H1 (cell line): Measurements from ENCODE around the gene NEB. TPM values are rescaled to one million over a fixed set of nuclear protein-coding genes. Genes with fewer than 3 reads are reported as not detected.

ENCODE experiments used
- CTCF ChIA-PET: fragments of 300-600 bp; sonication (Branson Sonifier 250); formaldehyde crosslinking; loops from one replicate; lab custom pipeline; 2021; ENCODE audit not compliant: partially characterized antibody; lab: Charles Lee
- POLR2A ChIA-PET: fragments of 300-600 bp; sonication (Branson Sonifier 250); formaldehyde crosslinking; loops from one replicate; lab custom pipeline; 2021; ENCODE audit warnings: inconsistent platforms; ENCODE audit not compliant: partially characterized antibody; lab: Charles Lee
- DNase-seq, 2 experiments: peaks; one replicate each; pipeline versions ENCODE4 v3.0.0 to v3.0.0-alpha.2; 2010 to 2022; ENCODE audit warnings: low spot score in 2 of 2, low read depth in 1 of 2, mixed read lengths in 1 of 2
- FAIRE-seq: peaks from 2 replicates; lab custom pipeline; 2011; peaks lifted over from hg19 to GRCh38; lab: Jason Lieb, UNC
- H2AFZ ChIP-seq: 2 replicates; pipeline ENCODE4 v1.8.1; 2012; ENCODE audit warnings: low read length, inconsistent platforms
- H2AK5ac ChIP-seq: 2 replicates; pipeline ENCODE4 v1.6.1; 2013; ENCODE audit warnings: low read depth, low read length
- H2BK120ac ChIP-seq: replicated peaks from 2 replicates; pipeline ENCODE3; 2013; ENCODE audit warnings: low read depth, low read length, inconsistent platforms
- H2BK12ac ChIP-seq: 2 replicates; pipeline ENCODE4 v1.6.1; 2013; ENCODE audit warnings: low read depth, low read length
- H2BK15ac ChIP-seq: 2 replicates; pipeline ENCODE4 v1.6.1; 2013; ENCODE audit warnings: low read length
- H2BK20ac ChIP-seq: 2 replicates; pipeline ENCODE4 v1.6.1; 2013; ENCODE audit warnings: low read length
- H2BK5ac ChIP-seq: 2 replicates; pipeline ENCODE4 v1.6.1; 2013; ENCODE audit warnings: low read depth, low read length
- H3K14ac ChIP-seq: 2 replicates; pipeline ENCODE4 v1.6.1; 2013; ENCODE audit warnings: inconsistent platforms; ENCODE audit not compliant: insufficient read length
- H3K18ac ChIP-seq: 2 replicates; pipeline ENCODE4 v1.6.1; 2013; ENCODE audit warnings: low read length; ENCODE audit errors: extremely low read depth
- H3K23ac ChIP-seq: 2 replicates; pipeline ENCODE4 v1.6.1; 2013; ENCODE audit warnings: inconsistent platforms; ENCODE audit not compliant: insufficient read length
- H3K23me2 ChIP-seq: 2 replicates; pipeline ENCODE4 v1.6.1; 2013; ENCODE audit warnings: low read depth, low read length
- H3K27ac ChIP-seq: 2 replicates; pipeline ENCODE4 v1.6.1; 2011; ENCODE audit warnings: low read depth, low read length, inconsistent platforms
- H3K27me3 ChIP-seq, 4 experiments: replicated peaks in 1 of 4; 1 replicate in 1 of 4; 2 replicates in 3 of 4; pipeline versions ENCODE4 v1.6.1 to v1.8.1; 2011 to 2013; ENCODE audit warnings: low read length in 3 of 4, mild to moderate bottlenecking in 3 of 4, inconsistent platforms in 2 of 4, mixed read lengths in 2 of 4, moderate library complexity in 1 of 4; ENCODE audit not compliant: control insufficient read depth in 3 of 4, insufficient read depth in 3 of 4; ENCODE audit errors: extremely low read depth in 1 of 4
- H3K36me3 ChIP-seq, 4 experiments: 2 replicates each; pipeline versions ENCODE4 v1.6.1 to v1.8.1; 2011 to 2013; ENCODE audit warnings: mild to moderate bottlenecking in 4 of 4, low read length in 3 of 4, moderate library complexity in 2 of 4, control low read depth in 1 of 4, inconsistent platforms in 1 of 4; ENCODE audit not compliant: insufficient read depth in 4 of 4, control insufficient read depth in 2 of 4
- H3K4ac ChIP-seq: replicated peaks from 2 replicates; pipeline ENCODE3; 2013; ENCODE audit warnings: low read length, low read depth, mixed read lengths, inconsistent platforms; ENCODE audit not compliant: insufficient read length
- H3K4me1 ChIP-seq, 4 experiments: replicated peaks in 1 of 4; 1 replicate in 1 of 4; 2 replicates in 3 of 4; pipeline versions ENCODE4 v1.6.1 to v1.8.1; 2011 to 2013; ENCODE audit warnings: low read length in 3 of 4, inconsistent platforms in 2 of 4, mixed read lengths in 1 of 4; ENCODE audit not compliant: insufficient read depth in 4 of 4, control insufficient read depth in 3 of 4
- H3K4me2 ChIP-seq, 2 experiments: 2 replicates each; pipeline versions ENCODE4 v1.6.1 to v1.8.1; 2011 to 2013; ENCODE audit warnings: low read depth in 2 of 2, low read length in 2 of 2, control low read depth in 1 of 2, inconsistent platforms in 1 of 2, mild to moderate bottlenecking in 1 of 2; ENCODE audit not compliant: insufficient read depth in 1 of 2
- H3K4me3 ChIP-seq, 4 experiments: fragments of 200-600, 300-600 bp in 1 of 4; sonication (generic), shearing (Covaris generic), sonication (Bioruptor Twin) in 1 of 4; 2 replicates each; pipeline versions ENCODE4 v1.5.1 to v1.8.1; 2011 to 2016; ENCODE audit warnings: low read length in 4 of 4, low read depth in 3 of 4, control low read depth in 2 of 4, inconsistent platforms in 2 of 4, mild to moderate bottlenecking in 2 of 4, mixed read lengths in 1 of 4, moderate library complexity in 1 of 4; ENCODE audit not compliant: insufficient read depth in 2 of 4; ENCODE audit errors: extremely low read depth in 1 of 4
- H3K56ac ChIP-seq: replicated peaks from 2 replicates; pipeline ENCODE3; 2013; ENCODE audit warnings: low read depth, mild to moderate bottlenecking, mixed read lengths, low read length, inconsistent platforms; ENCODE audit not compliant: insufficient read length
- H3K79me1 ChIP-seq: 2 replicates; pipeline ENCODE4 v1.6.1; 2013; ENCODE audit warnings: low read depth, low read length, control low read depth
- H3K79me2 ChIP-seq, 2 experiments: 2 replicates each; pipeline versions ENCODE4 v1.6.1 to v1.8.1; 2012 to 2013; ENCODE audit warnings: low read length in 2 of 2, mild to moderate bottlenecking in 2 of 2, inconsistent platforms in 1 of 2; ENCODE audit not compliant: insufficient read depth in 2 of 2, control insufficient read depth in 1 of 2
- H3K9ac ChIP-seq, 4 experiments: replicated peaks in 1 of 4; 1 replicate in 1 of 4; 2 replicates in 3 of 4; pipeline versions ENCODE4 v1.6.1 to v1.8.1; 2011 to 2013; ENCODE audit warnings: low read depth in 3 of 4, low read length in 3 of 4, control low read depth in 2 of 4, mild to moderate bottlenecking in 2 of 4, moderate library complexity in 2 of 4, inconsistent platforms in 1 of 4; ENCODE audit errors: extremely low read depth in 1 of 4
- H3K9me3 ChIP-seq, 2 experiments: 2 replicates each; pipeline versions ENCODE4 v1.6.1 to v1.8.1; 2012 to 2013; ENCODE audit warnings: mild to moderate bottlenecking in 2 of 2, moderate library complexity in 2 of 2, control low read depth in 1 of 2, inconsistent platforms in 1 of 2, low read depth in 1 of 2, low read length in 1 of 2, mixed read lengths in 1 of 2; ENCODE audit not compliant: insufficient read depth in 2 of 2
- H4K20me1 ChIP-seq, 2 experiments: replicated peaks in 1 of 2; 2 replicates each; pipeline versions ENCODE3 to v1.8.1; 2011 to 2013; ENCODE audit warnings: inconsistent platforms in 2 of 2, low read length in 2 of 2, mild to moderate bottlenecking in 1 of 2; ENCODE audit not compliant: insufficient read depth in 2 of 2, control insufficient read depth in 1 of 2
- H4K5ac ChIP-seq: 2 replicates; pipeline ENCODE4 v1.6.1; 2013; ENCODE audit warnings: low read length, low read depth, mixed read lengths, inconsistent platforms; ENCODE audit not compliant: insufficient read length
- H4K8ac ChIP-seq: 2 replicates; pipeline ENCODE4 v1.8.0; 2013; ENCODE audit warnings: mild to moderate bottlenecking, moderate library complexity, low read length, inconsistent platforms; ENCODE audit not compliant: insufficient read depth; ENCODE audit errors: extremely low read depth
- H4K91ac ChIP-seq: replicated peaks from 2 replicates; pipeline ENCODE3; 2013; ENCODE audit warnings: low read length, mixed read lengths, inconsistent platforms; ENCODE audit not compliant: insufficient read length
- CHD1 ChIP-seq: IDR thresholded peaks from 2 replicates; pipeline ENCODE4 v1.6.1; 2012; ENCODE audit warnings: low read depth, low read length, improper control_type of control experiment
- CTCF ChIP-seq, 3 experiments: IDR thresholded peaks; 1 replicate in 2 of 3; 2 replicates in 1 of 3; pipeline versions ENCODE4 v1.5.1 to v1.6.1; 2011; ENCODE audit warnings: low read length in 3 of 3, mild to moderate bottlenecking in 3 of 3, inconsistent platforms in 2 of 3, low read depth in 1 of 3, moderate library complexity in 1 of 3; ENCODE audit not compliant: insufficient read depth in 1 of 3; ENCODE audit errors: control extremely low read depth in 1 of 3
- WGBS, 2 experiments: shearing (Covaris generic) in 1 of 2; methylation state at CpG; one replicate each; pipeline versions ENCODE4 v1.1.6 to v1.1.7; 2013 to 2015; ENCODE audit warnings: low lambda C conversion rate in 2 of 2, mixed read lengths in 2 of 2, inconsistent platforms in 1 of 2, low coverage in 1 of 2, missing lambda C conversion rate in 1 of 2; ENCODE audit not compliant: insufficient replicate concordance in 2 of 2, insufficient coverage in 1 of 2, insufficient read length in 1 of 2; ENCODE audit errors: extremely low coverage in 1 of 2, missing lambda C conversion rate in 1 of 2; 5-methylcytosine and 5-hydroxymethylcytosine counted together
- polyA plus RNA-seq, 7 experiments: library from polyadenylated mRNA; depleted of rRNA in 3 of 7; stranded (reverse) in 5 of 7; unstranded in 2 of 7; fragments of >200 nt in 5 of 7; fragments of 200-250 nt in 2 of 7; gene quantifications; 1 replicate in 5 of 7; 2 replicates in 1 of 7; 4 replicates in 1 of 7; pipeline versions ENCODE4 v1.2.1 to v1.2.3, GENCODE V29; 2011 to 2013; ENCODE audit warnings: missing spikeins in 2 of 7, mixed read lengths in 2 of 7
- total RNA-seq: library from RNA; stranded (reverse); fragmentation: NEBNext Ultra II Directional; extraction: Animal tissue kit (Norgen Biotek cat#: 25700); gene quantifications from 2 replicates; pipeline ENCODE4 v1.2.1, GENCODE V29; 2021

Gene NEB
- total and polyA plus RNA-seq, 2 of the 8 experiments (the other 6 are each of a cell fraction or from before 2014, with no cell fraction given): 1.4 to 2.5 TPM

DNA sequence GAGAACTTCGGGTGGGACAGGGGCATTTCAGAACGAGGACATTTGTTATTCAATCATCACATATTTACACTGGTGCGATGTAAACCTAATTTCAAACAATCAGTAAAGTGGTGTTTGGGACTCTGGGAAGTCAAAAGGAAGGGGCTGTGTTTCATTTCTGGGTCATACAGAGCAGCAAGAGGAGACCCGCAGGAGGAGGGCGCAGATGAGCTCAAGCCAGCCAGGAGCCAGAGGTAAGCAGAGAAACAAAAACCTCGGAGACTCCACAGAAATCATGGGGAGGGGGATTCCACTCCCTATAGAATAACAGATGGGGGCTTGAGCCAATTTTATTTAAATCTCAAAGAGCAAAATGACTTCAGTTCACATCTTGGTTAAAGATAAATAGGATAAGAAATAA, 55.4 kb downstream of the NEB start:
- H3K9me3 ChIP-seq: no peaks in the 10 kb centered on the region
- no peak overlapping the region for H3K18ac ChIP-seq
- DNase-seq: no peak

More for the DNA sequence above, 55.4 kb downstream of the NEB start:
- Histone ChIP-seq H3K14ac (no peak overlapping the region), H2AFZ (no peak overlapping the region), H3K4ac (no peak overlapping the region), H4K91ac (no peak overlapping the region), H2BK20ac (no peak overlapping the region), H3K27ac (no peak overlapping the region), H2BK120ac (no peak overlapping the region), H3K79me1 (no peaks in the 10 kb centered on the region), H4K5ac (no peak overlapping the region), H2AK5ac (no peak overlapping the region), H3K23ac (no peak overlapping the region), H3K4me2 (no peak overlapping the region), H2BK12ac (no peak overlapping the region), H3K23me2 (no peaks in the 10 kb centered on the region), H4K8ac (no peak overlapping the region), H3K36me3 (no peaks in the 10 kb centered on the region), H3K27me3 (no peaks in the 10 kb centered on the region), H2BK5ac (no peak overlapping the region), H3K79me2 (no peaks in the 10 kb centered on the region), H3K4me3 (no peak overlapping the region), H3K9ac (no peak overlapping the region), H3K4me1 (peaks cover 0 to 3% (median 0%) of the 10 kb centered on the region in 4 experiments; a peak in 1 of 7 replicates), H3K56ac (no peak overlapping the region), H2BK15ac (no peak overlapping the region), H4K20me1 (no peaks in the 10 kb centered on the region)
- 65% methylated on average over 6 of the region's 6 CpGs; no CpG with 5 or more reads in 1 of the 2 experiments for WGBS, 2 experiments
- ChIA-PET POLR2A (interaction anchor here (0.7 kb wide), 1 partner anchor 13 kb away, joined by 3 read pairs; no protein-coding TSS in a partner anchor), CTCF (interaction anchor here (0.8 to 1.1 kb wide), 2 partner anchors 8 to 235 kb away, joined by 3 to 4 read pairs; no protein-coding TSS in a partner anchor)
- FAIRE-seq: no peak
- no peak for TF ChIP-seq CHD1
- peak in 1 of 3 experiments; percentile 8; a peak in 1 of 4 replicates for TF ChIP-seq CTCF (IDR thresholded peaks at IDR 0.05; ENCODE audit: control extremely low read depth in 1 of 3, insufficient read depth in 1 of 3, low read depth in 1 of 3, low read length in 3 of 3)
